ENCODE results near the gene CD151. TPM values are rescaled to one million over a fixed set of nuclear protein-coding genes. Genes with fewer than 3 reads are reported as not detected.
A peak's percentile ranks its signal among the peaks of the same experiment; 100 is the strongest.

CD151 gene
- polyA plus RNA-seq, 1 of the 3 experiments (the other 2 are of a cell fraction), result 922 TPM

DNA sequence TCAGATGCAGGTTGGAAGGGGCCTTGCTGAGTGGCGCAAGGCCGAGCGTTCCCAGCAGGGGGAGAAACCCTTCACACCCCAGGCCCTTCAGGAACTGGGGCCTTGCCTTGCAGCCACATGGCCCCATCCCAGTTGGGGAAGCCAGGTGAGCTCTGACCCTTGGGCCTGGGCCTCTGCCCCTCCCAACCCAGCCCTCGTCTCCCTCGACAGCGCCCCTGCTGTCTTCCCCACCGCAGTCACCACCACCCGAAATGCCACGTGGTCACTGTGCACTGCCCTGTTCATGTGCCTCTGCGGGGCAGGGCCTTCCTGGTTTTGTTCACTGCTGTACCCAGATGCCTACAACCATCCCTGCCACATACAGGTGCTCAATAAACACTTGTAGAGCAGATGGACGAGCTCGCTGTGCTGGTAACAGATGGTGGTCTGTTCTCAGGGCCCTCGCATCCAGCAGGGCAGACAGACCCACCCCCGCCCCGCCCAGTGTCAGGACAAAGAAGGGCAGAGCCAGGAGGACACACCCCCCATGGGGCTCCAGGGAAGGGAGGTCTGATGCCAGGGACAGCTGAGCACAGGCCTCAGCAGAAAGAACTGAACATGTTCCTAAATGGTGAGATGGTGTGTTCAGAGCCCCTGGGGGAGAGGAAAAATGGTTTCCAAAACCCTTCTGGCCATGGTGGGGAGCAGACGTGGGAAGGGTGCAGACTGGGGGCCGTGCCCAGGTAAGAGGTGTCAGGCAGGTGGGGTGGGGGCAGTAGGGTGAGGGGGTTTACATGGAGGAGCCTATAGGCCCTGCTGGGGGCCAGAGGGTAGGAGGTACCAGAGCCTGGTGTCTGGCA lies 5.9 kb downstream of the CD151 start:
- H3K4me2 ChIP-seq, result no peak overlapping the region
- H4K20me1 ChIP-seq (ENCODE audit: insufficient read depth), result peaks cover 69% of the 10 kb centered on the region
- DNase-seq, result no peak
- no peak overlapping the region for H3K9ac ChIP-seq
- H3K9me2 ChIP-seq, result no peaks in the 10 kb centered on the region
- H3K27me3 ChIP-seq (ENCODE audit: insufficient read depth), result no peaks in the 10 kb centered on the region
- H3F3A ChIP-seq (replicated peaks; ENCODE audit: insufficient read depth), result peaks cover 51% of the 10 kb centered on the region
- H2AFZ ChIP-seq (ENCODE audit: low read depth), result no peak overlapping the region
- peaks cover 84% of the 10 kb centered on the region for H3K79me2 ChIP-seq (ENCODE audit: insufficient read depth)
- ChIA-PET POLR2A (interaction anchor here (2.0 kb wide), 1 partner anchor 19 kb away, joined by 7 read pairs; the partner anchor contains the start of gene PNPLA2), CTCF (interaction anchor here (0.6 to 3.8 kb wide), 4 partner anchors 9 to 213 kb away, joined by 3 to 21 read pairs (median 4); no protein-coding TSS in a partner anchor)
- H3K4me3 ChIP-seq (ENCODE audit: low read depth in 2 of 2, low read length in 1 of 2), result no peak overlapping the region
- TF ChIP-seq, protein P1, sequence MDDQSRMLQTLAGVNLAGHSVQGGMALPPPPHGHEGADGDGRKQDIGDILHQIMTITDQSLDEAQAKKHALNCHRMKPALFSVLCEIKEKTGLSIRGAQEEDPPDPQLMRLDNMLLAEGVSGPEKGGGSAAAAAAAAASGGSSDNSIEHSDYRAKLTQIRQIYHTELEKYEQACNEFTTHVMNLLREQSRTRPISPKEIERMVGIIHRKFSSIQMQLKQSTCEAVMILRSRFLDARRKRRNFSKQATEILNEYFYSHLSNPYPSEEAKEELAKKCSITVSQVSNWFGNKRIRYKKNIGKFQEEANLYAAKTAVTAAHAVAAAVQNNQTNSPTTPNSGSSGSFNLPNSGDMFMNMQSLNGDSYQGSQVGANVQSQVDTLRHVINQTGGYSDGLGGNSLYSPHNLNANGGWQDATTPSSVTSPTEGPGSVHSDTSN (IDR thresholded peaks at IDR 0.05), result 0 out of 2 replicates have a peak, but pooled peaks have one; percentile 6
- TF ChIP-seq POLR2AphosphoS5 (IDR thresholded peaks at IDR 0.05; ENCODE audit: low read depth, low read length) (peak; percentile 72), RFX5 (IDR thresholded peaks at IDR 0.05; ENCODE audit: low read length) (no peak), EP300 (IDR thresholded peaks at IDR 0.05; ENCODE audit: borderline replicate concordance in 1 of 2, low read depth in 1 of 2, low read length in 1 of 2) (no peak), TAF1 (IDR thresholded peaks at IDR 0.05; ENCODE audit: borderline replicate concordance, low read depth, low read length) (no peak)
- TF ChIP-seq, protein P2, sequence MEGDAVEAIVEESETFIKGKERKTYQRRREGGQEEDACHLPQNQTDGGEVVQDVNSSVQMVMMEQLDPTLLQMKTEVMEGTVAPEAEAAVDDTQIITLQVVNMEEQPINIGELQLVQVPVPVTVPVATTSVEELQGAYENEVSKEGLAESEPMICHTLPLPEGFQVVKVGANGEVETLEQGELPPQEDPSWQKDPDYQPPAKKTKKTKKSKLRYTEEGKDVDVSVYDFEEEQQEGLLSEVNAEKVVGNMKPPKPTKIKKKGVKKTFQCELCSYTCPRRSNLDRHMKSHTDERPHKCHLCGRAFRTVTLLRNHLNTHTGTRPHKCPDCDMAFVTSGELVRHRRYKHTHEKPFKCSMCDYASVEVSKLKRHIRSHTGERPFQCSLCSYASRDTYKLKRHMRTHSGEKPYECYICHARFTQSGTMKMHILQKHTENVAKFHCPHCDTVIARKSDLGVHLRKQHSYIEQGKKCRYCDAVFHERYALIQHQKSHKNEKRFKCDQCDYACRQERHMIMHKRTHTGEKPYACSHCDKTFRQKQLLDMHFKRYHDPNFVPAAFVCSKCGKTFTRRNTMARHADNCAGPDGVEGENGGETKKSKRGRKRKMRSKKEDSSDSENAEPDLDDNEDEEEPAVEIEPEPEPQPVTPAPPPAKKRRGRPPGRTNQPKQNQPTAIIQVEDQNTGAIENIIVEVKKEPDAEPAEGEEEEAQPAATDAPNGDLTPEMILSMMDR (IDR thresholded peaks at IDR 0.05), result peak; percentile 38
- WGBS (ENCODE audit: low lambda C conversion rate), result 68% methylated on average over 14 of the region's 17 CpGs
- H3K9me3 ChIP-seq, result no peaks in the 10 kb centered on the region
- peaks cover 24 to 45% of the 10 kb centered on the region in 2 experiments for H3K36me3 ChIP-seq (replicated peaks in 1 of 2; ENCODE audit: control insufficient read depth in 1 of 2, insufficient read depth in 2 of 2, low read length in 1 of 2)
- peaks cover 3 to 32% of the 10 kb centered on the region in 2 experiments; a peak in 2 of 4 replicates for H3K4me1 ChIP-seq (ENCODE audit: control insufficient read depth in 1 of 2, insufficient read depth in 2 of 2, low read depth in 1 of 2, low read length in 1 of 2)
- H3K27ac ChIP-seq (ENCODE audit: low read depth in 2 of 2, low read length in 1 of 2), result peak overlapping the region; percentile 6 to 8; a peak in 1 of 4 replicates

DNA sequence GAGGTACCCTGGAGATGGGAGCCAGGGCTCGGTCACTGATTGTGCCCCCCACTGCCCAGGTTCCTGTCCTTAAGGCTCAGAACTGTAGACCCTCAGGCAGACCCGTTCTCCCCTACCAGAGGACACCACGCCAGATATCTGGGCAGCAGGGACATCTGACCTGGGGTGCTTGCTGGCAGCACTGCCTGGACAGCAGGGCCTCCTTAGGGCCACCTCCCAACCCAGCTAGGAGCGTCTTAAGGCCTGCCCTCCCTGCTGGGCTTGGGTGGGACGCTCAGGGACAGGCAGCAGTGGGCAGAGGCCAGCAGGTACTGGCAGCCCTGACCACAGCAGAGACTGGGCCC lies 6.5 kb downstream of the CD151 start:
- CTCF ChIA-PET, result interaction anchor here (0.6 to 3.8 kb wide), 3 partner anchors 9 to 20 kb away, joined by 3 to 21 read pairs (median 4); partner anchors contain the start of gene PNPLA2
- TF ChIP-seq MEF2A (IDR thresholded peaks at IDR 0.05; ENCODE audit: borderline replicate concordance, low read depth), result no peak
- no peak for TF ChIP-seq RFX5 (IDR thresholded peaks at IDR 0.05; ENCODE audit: low read length)
- TF ChIP-seq EP300 (IDR thresholded peaks at IDR 0.05; ENCODE audit: borderline replicate concordance in 1 of 2, low read depth in 1 of 2, low read length in 1 of 2), result no peak
- no peak for TF ChIP-seq ELF1 (IDR thresholded peaks at IDR 0.05)
- TF ChIP-seq, protein P3, sequence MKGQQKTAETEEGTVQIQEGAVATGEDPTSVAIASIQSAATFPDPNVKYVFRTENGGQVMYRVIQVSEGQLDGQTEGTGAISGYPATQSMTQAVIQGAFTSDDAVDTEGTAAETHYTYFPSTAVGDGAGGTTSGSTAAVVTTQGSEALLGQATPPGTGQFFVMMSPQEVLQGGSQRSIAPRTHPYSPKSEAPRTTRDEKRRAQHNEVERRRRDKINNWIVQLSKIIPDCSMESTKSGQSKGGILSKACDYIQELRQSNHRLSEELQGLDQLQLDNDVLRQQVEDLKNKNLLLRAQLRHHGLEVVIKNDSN (IDR thresholded peaks at IDR 0.05; ENCODE audit: borderline replicate concordance, low read depth), result no peak
- no peak for TF ChIP-seq RXRA (IDR thresholded peaks at IDR 0.05; ENCODE audit: borderline replicate concordance, low read depth)
- no peak for TF ChIP-seq EZH2phosphoT487 (IDR thresholded peaks at IDR 0.05; ENCODE audit: borderline replicate concordance, low read depth)
- peak; percentile 5; the same call in 1 of the 2 replicates for TF ChIP-seq JUND (IDR thresholded peaks at IDR 0.05)
- TF ChIP-seq POLR2AphosphoS5 (IDR thresholded peaks at IDR 0.05; ENCODE audit: low read depth, low read length), result peak; percentile 65; the same call in 1 of the 2 replicates
- TF ChIP-seq, protein P1 (IDR thresholded peaks at IDR 0.05), result 0 out of 2 replicates have a peak, but pooled peaks have one; percentile 5
- TF ChIP-seq, protein P4, sequence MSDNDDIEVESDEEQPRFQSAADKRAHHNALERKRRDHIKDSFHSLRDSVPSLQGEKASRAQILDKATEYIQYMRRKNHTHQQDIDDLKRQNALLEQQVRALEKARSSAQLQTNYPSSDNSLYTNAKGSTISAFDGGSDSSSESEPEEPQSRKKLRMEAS (IDR thresholded peaks at IDR 0.05; ENCODE audit: low read depth), result no peak
- TF ChIP-seq, protein P5, sequence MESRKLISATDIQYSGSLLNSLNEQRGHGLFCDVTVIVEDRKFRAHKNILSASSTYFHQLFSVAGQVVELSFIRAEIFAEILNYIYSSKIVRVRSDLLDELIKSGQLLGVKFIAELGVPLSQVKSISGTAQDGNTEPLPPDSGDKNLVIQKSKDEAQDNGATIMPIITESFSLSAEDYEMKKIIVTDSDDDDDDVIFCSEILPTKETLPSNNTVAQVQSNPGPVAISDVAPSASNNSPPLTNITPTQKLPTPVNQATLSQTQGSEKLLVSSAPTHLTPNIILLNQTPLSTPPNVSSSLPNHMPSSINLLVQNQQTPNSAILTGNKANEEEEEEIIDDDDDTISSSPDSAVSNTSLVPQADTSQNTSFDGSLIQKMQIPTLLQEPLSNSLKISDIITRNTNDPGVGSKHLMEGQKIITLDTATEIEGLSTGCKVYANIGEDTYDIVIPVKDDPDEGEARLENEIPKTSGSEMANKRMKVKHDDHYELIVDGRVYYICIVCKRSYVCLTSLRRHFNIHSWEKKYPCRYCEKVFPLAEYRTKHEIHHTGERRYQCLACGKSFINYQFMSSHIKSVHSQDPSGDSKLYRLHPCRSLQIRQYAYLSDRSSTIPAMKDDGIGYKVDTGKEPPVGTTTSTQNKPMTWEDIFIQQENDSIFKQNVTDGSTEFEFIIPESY (IDR thresholded peaks at IDR 0.05; ENCODE audit: borderline replicate concordance, low read depth), result no peak
- no peak for TF ChIP-seq CHD2 (IDR thresholded peaks at IDR 0.05; ENCODE audit: low read length, partially characterized antibody)

More for the DNA sequence above, 6.5 kb downstream of the CD151 start:
- Histone ChIP-seq H3K9me2 (no peaks in the 10 kb centered on the region), H3K27me3 (ENCODE audit: insufficient read depth) (no peaks in the 10 kb centered on the region), H3K36me3 (replicated peaks in 1 of 2; ENCODE audit: control insufficient read depth in 1 of 2, insufficient read depth in 2 of 2, low read length in 1 of 2) (peaks cover 24 to 45% of the 10 kb centered on the region in 2 experiments), H3K4me2 (no peak overlapping the region), H3K9me3 (no peaks in the 10 kb centered on the region), H3K4me3 (ENCODE audit: low read depth in 2 of 2, low read length in 1 of 2) (no peak overlapping the region), H3K9ac (no peak overlapping the region), H3K27ac (ENCODE audit: low read depth in 2 of 2, low read length in 1 of 2) (0 out of 4 replicates have a peak overlapping the region, but pooled peaks of 1 of the 2 experiments have one; percentile 22), H3K79me2 (ENCODE audit: insufficient read depth) (peaks cover 78% of the 10 kb centered on the region), H3F3A (replicated peaks; ENCODE audit: insufficient read depth) (peaks cover 47% of the 10 kb centered on the region), H2AFZ (ENCODE audit: low read depth) (no peak overlapping the region), H4K20me1 (ENCODE audit: insufficient read depth) (peaks cover 69% of the 10 kb centered on the region), H3K4me1 (ENCODE audit: control insufficient read depth in 1 of 2, insufficient read depth in 2 of 2, low read depth in 1 of 2, low read length in 1 of 2) (peaks cover 3 to 32% of the 10 kb centered on the region in 2 experiments; a peak in 2 of 4 replicates)
- 90% methylated on average over 2 of the region's 5 CpGs for WGBS (ENCODE audit: low lambda C conversion rate)
- POLR2A ChIA-PET, result interaction anchor here (2.0 kb wide), 1 partner anchor 20 kb away, joined by 7 read pairs; the partner anchor contains the start of gene PNPLA2
- DNase-seq, result no peak

All from SK-N-SH (cell line).